ENCODE measurements around the gene RTCA.

Gene RTCA

GRCh38 chr1:100320311-100321099, 54.5 kb downstream of the RTCA start:
- Histone ChIP-seq H3K9me3 (ENCODE audit: severe bottlenecking) (peaks cover 4% of the 10 kb centered on the region), H3K4me3 (ENCODE audit: low read depth, low read length) (no peak overlapping the region), H3K36me3 (no peaks in the 10 kb centered on the region), H3K27ac (no peak overlapping the region), H3K27me3 (ENCODE audit: insufficient read depth, low read depth, severe bottlenecking) (no peaks in the 10 kb centered on the region)
- no peak for TF ChIP-seq CTCF (IDR thresholded peaks at IDR 0.05; ENCODE audit: low read depth, low read length)
- no peak for DNase-seq

- Histone ChIP-seq H3K27me3 (ENCODE audit: insufficient read depth, low read depth, severe bottlenecking) (no peaks in the 10 kb centered on the region), H3K36me3 (no peaks in the 10 kb centered on the region), H3K27ac (no peak overlapping the region), H3K9me3 (ENCODE audit: severe bottlenecking) (peaks cover 3% of the 10 kb centered on the region), H3K4me3 (ENCODE audit: low read depth, low read length) (no peak overlapping the region)
- no peak for TF ChIP-seq CTCF (IDR thresholded peaks at IDR 0.05; ENCODE audit: low read depth, low read length)
- no peak for DNase-seq
Measured at GRCh38 chr1:100321100-100321493, 55.1 kb downstream of the RTCA start.

GRCh38 chr1:100321506-100321905, 55.5 kb downstream of the RTCA start:
- TF ChIP-seq CTCF (IDR thresholded peaks at IDR 0.05; ENCODE audit: low read depth, low read length), result no peak
- Histone ChIP-seq H3K9me3 (ENCODE audit: severe bottlenecking) (peaks cover 3% of the 10 kb centered on the region), H3K36me3 (no peaks in the 10 kb centered on the region), H3K27me3 (ENCODE audit: insufficient read depth, low read depth, severe bottlenecking) (no peaks in the 10 kb centered on the region), H3K27ac (no peak overlapping the region), H3K4me3 (ENCODE audit: low read depth, low read length) (no peak overlapping the region)
- no peak for DNase-seq

GRCh38 chr1:100322436-100323211, 56.6 kb downstream of the RTCA start:
- no peaks in the 10 kb centered on the region for H3K9me3 ChIP-seq (ENCODE audit: severe bottlenecking)
- H3K27ac ChIP-seq, result no peak overlapping the region
- no peaks in the 10 kb centered on the region for H3K27me3 ChIP-seq (ENCODE audit: insufficient read depth, low read depth, severe bottlenecking)
- no peak for DNase-seq
- H3K36me3 ChIP-seq, result no peaks in the 10 kb centered on the region
- TF ChIP-seq CTCF (IDR thresholded peaks at IDR 0.05; ENCODE audit: low read depth, low read length), result no peak
- no peak overlapping the region for H3K4me3 ChIP-seq (ENCODE audit: low read depth, low read length)

GRCh38 chr1:100323419-100324106, 57.5 kb downstream of the RTCA start:
- H3K9me3 ChIP-seq (ENCODE audit: severe bottlenecking), result no peaks in the 10 kb centered on the region
- H3K4me3 ChIP-seq (ENCODE audit: low read depth, low read length), result no peak overlapping the region
- no peak overlapping the region for H3K27ac ChIP-seq
- H3K36me3 ChIP-seq, result no peaks in the 10 kb centered on the region
- DNase-seq, result no peak
- TF ChIP-seq CTCF (IDR thresholded peaks at IDR 0.05; ENCODE audit: low read depth, low read length), result no peak
- H3K27me3 ChIP-seq (ENCODE audit: insufficient read depth, low read depth, severe bottlenecking), result no peaks in the 10 kb centered on the region
